ENCODE data around the gene PLXNB2. TPM values are rescaled to one million over a fixed set of nuclear protein-coding genes. Genes with fewer than 3 reads are reported as not detected.

The PLXNB2 gene
- polyA plus RNA-seq, 3 donors: 38.2 to 368 (median 70.5) TPM

DNA sequence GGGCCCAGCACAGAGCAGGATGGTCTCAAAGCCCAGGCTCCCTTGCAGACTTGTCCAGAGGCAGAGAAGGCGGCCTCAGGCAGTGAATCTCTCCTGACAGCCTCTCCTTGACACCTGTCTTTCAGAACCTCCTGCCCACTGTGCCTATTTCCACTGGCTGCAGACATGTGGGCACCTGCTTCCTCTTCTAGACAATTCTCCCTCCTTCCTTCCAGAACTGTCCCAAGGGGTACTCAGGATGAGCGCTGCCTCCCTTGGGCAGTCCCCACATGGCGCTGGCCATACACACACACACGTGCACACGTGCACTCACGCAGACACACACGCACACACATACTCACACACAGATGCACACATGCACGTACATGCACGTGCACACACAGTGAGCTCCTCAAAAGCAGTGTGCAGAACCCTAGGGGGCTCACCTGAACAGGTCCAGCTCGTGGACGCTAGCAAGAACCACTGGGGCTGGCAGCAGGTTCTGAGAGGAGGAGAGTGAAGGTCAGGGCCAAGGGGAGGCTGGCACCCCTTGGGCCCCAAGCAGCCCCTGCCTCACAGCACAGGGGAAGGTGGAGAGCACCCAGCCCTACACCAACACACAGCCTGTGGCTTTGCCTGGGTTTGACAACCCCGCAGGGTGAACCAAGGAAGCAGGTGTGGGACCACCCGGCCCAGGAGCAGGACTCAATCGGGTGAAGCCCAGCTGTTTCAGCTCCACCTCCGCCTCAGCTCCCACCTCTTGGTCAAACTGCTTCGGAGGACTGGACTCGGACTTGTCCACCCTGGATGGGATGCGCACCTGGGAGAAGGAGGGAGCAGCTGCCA is 8.1 kb upstream of the PLXNB2 start:
- no peaks in the 10 kb centered on the region for H3K9me3 ChIP-seq (replicated peaks in 1 of 2; ENCODE audit: control insufficient read depth in 1 of 2, insufficient read depth in 1 of 2, low read length in 2 of 2)
- peaks cover 2 to 5% of the 10 kb centered on the region in 2 donors for H3K36me3 Mint-ChIP-seq
- TF ChIP-seq, protein P1, sequence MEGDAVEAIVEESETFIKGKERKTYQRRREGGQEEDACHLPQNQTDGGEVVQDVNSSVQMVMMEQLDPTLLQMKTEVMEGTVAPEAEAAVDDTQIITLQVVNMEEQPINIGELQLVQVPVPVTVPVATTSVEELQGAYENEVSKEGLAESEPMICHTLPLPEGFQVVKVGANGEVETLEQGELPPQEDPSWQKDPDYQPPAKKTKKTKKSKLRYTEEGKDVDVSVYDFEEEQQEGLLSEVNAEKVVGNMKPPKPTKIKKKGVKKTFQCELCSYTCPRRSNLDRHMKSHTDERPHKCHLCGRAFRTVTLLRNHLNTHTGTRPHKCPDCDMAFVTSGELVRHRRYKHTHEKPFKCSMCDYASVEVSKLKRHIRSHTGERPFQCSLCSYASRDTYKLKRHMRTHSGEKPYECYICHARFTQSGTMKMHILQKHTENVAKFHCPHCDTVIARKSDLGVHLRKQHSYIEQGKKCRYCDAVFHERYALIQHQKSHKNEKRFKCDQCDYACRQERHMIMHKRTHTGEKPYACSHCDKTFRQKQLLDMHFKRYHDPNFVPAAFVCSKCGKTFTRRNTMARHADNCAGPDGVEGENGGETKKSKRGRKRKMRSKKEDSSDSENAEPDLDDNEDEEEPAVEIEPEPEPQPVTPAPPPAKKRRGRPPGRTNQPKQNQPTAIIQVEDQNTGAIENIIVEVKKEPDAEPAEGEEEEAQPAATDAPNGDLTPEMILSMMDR (IDR thresholded peaks at IDR 0.05): no peak
- peak overlapping the region; percentile 84 for H3K4me2 ChIP-seq (replicated peaks; ENCODE audit: extremely low read depth, low read length, poor library complexity, severe bottlenecking)
- H3K27ac Mint-ChIP-seq: peak overlapping the region in 1 of 7 donors; percentile 67
- H3K4me1 ChIP-seq (ENCODE audit: control insufficient read depth in 1 of 2, insufficient read depth in 2 of 2, low read length in 2 of 2): peaks cover 22 to 25% of the 10 kb centered on the region in 2 donors
- peak overlapping the region in 1 of 2 donors; percentile 87 for H3K27ac ChIP-seq (ENCODE audit: low read depth in 1 of 2, low read length in 2 of 2)
- peaks cover 3 to 6% (median 6%) of the 10 kb centered on the region in 3 donors for H3K27me3 Mint-ChIP-seq (ENCODE audit: low read depth in 3 of 3)
- no peaks in the 10 kb centered on the region for H3K27me3 ChIP-seq (ENCODE audit: control insufficient read depth in 2 of 2, insufficient read depth in 2 of 2, low read length in 2 of 2)
- peak overlapping the region; percentile 80 for H2AFZ ChIP-seq (ENCODE audit: insufficient read depth, low read depth, low read length, poor library complexity, severe bottlenecking)
- DNase-seq: no peak
- no peaks in the 10 kb centered on the region for H3K9me3 Mint-ChIP-seq
- H3K9ac ChIP-seq (ENCODE audit: insufficient read depth, low read length, poor library complexity, severe bottlenecking): peak overlapping the region; percentile 66
- peak overlapping the region in 1 of 3 experiments; percentile 74 for H3K4me3 ChIP-seq (replicated peaks in 1 of 3; ENCODE audit: low read depth in 2 of 3, low read length in 3 of 3)
- peaks cover 0 to 4% of the 10 kb centered on the region in 2 donors for H3K36me3 ChIP-seq (replicated peaks in 1 of 2; ENCODE audit: control insufficient read depth in 1 of 2, insufficient read depth in 2 of 2, low read length in 2 of 2)
- 78% methylated on average over 13 of the region's 18 CpGs for WGBS (ENCODE audit: insufficient coverage)
- peak overlapping the region; percentile 66 to 74 for H3K4me3 Mint-ChIP-seq
- no peaks in the 10 kb centered on the region for H4K20me1 ChIP-seq (ENCODE audit: insufficient read depth, low read length)
- peaks cover 11% of the 10 kb centered on the region for H3K79me2 ChIP-seq (ENCODE audit: insufficient read depth, low read length)
- peaks cover 20% of the 10 kb centered on the region for H3K4me1 Mint-ChIP-seq
- intact Hi-C loops (cut with micrococcal nuclease): loop anchor here in 1 of 2 donors (2.0 kb wide), 1 partner anchor 13 kb away; no protein-coding TSS in a partner anchor

DNA sequence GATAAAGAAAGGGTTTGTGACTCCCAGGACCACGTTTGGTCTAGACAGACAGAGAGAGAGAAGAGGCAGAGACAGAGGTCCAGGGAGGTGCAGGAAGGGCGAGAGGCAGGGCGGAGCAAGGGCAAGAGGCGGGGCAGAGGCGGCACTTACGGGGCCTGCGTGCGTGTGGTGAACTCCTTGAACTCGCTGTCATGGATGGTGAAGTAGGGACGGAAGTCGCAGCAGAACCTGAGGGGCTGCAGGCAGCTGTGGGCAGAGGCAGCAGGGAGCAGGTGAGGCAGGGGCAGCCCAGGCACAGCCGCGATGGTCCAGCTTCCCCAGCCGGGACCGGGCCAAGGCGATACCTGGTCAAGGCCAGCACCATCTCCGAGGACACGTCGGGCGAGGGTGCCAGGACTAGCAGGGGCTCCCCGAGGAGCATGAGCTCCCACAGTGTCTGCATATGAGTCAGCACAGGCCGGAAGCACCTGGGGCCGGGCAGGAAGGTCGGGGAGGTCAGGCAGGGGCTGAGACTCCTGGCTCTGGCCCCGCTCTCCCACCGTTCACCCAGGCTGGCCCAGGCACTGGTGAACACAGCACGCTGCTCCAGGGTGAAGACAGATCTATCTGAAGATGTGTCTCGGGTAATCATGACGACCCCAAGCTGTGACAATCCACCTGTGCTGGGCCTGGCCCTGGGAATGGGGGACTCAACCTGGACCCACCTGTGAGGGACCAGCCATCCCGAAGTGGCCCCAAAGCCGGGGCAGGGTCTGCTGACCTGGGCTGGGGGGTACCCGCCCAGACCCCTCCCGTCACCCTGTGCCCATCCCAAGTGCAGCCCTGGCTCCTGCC is 7.2 kb upstream of the PLXNB2 start:
- Histone ChIP-seq H2AFZ (ENCODE audit: insufficient read depth, low read depth, low read length, poor library complexity, severe bottlenecking) (peak overlapping the region; percentile 80), H3K4me3 (replicated peaks in 1 of 3; ENCODE audit: low read depth in 2 of 3, low read length in 3 of 3) (peak overlapping the region; percentile 12 to 74 (median 43)), H3K79me2 (ENCODE audit: insufficient read depth, low read length) (peaks cover 11% of the 10 kb centered on the region), H4K20me1 (ENCODE audit: insufficient read depth, low read length) (no peaks in the 10 kb centered on the region), H3K36me3 (replicated peaks in 1 of 2; ENCODE audit: control insufficient read depth in 1 of 2, insufficient read depth in 2 of 2, low read length in 2 of 2) (peaks cover 0 to 4% of the 10 kb centered on the region in 2 donors), H3K9ac (ENCODE audit: insufficient read depth, low read length, poor library complexity, severe bottlenecking) (peak overlapping the region; percentile 66), H3K4me2 (replicated peaks; ENCODE audit: extremely low read depth, low read length, poor library complexity, severe bottlenecking) (peak overlapping the region; percentile 84), H3K4me1 (ENCODE audit: control insufficient read depth in 1 of 2, insufficient read depth in 2 of 2, low read length in 2 of 2) (peaks cover 28% of the 10 kb centered on the region in 2 donors), H3K27me3 (ENCODE audit: control insufficient read depth in 2 of 2, insufficient read depth in 2 of 2, low read length in 2 of 2) (no peaks in the 10 kb centered on the region), H3K9me3 (replicated peaks in 1 of 2; ENCODE audit: control insufficient read depth in 1 of 2, insufficient read depth in 1 of 2, low read length in 2 of 2) (no peaks in the 10 kb centered on the region), H3K27ac (ENCODE audit: low read depth in 1 of 2, low read length in 2 of 2) (peak overlapping the region; percentile 70 to 87)
- H3K36me3 Mint-ChIP-seq: peaks cover 2 to 5% of the 10 kb centered on the region in 2 donors
- H3K4me3 Mint-ChIP-seq: peak overlapping the region; percentile 75 to 96
- TF ChIP-seq, protein P1 (IDR thresholded peaks at IDR 0.05): no peak
- peak; percentile 78 to 81 (median 80) for DNase-seq
- intact Hi-C loops (cut with micrococcal nuclease): no loop called here
- peak overlapping the region; percentile 81 to 96 (median 92) for H3K27ac Mint-ChIP-seq
- H3K4me1 Mint-ChIP-seq: peaks cover 25% of the 10 kb centered on the region
- H3K9me3 Mint-ChIP-seq: peaks cover 0 to 2% (median 0%) of the 10 kb centered on the region in 7 donors
- WGBS (ENCODE audit: insufficient coverage): 11% methylated on average over 31 of the region's 33 CpGs
- peaks cover 2 to 5% (median 3%) of the 10 kb centered on the region in 3 donors for H3K27me3 Mint-ChIP-seq (ENCODE audit: low read depth in 3 of 3)
